ENCODE data around the gene BRPF1.

The BRPF1 gene

GRCh38 chr3:9776896-9777693, 45.6 kb downstream of the BRPF1 start:
- peaks cover 48% of the 10 kb centered on the region for H3K4me1 Mint-ChIP-seq
- H3K4me3 Mint-ChIP-seq = no peak overlapping the region
- no peaks in the 10 kb centered on the region for H3K9me3 Mint-ChIP-seq
- H3K36me3 Mint-ChIP-seq (ENCODE audit: low read depth) = peaks cover 18% of the 10 kb centered on the region
- H3K27ac Mint-ChIP-seq = peak overlapping the region in 1 of 3 experiments; percentile 85
- TF ChIP-seq, protein P1, sequence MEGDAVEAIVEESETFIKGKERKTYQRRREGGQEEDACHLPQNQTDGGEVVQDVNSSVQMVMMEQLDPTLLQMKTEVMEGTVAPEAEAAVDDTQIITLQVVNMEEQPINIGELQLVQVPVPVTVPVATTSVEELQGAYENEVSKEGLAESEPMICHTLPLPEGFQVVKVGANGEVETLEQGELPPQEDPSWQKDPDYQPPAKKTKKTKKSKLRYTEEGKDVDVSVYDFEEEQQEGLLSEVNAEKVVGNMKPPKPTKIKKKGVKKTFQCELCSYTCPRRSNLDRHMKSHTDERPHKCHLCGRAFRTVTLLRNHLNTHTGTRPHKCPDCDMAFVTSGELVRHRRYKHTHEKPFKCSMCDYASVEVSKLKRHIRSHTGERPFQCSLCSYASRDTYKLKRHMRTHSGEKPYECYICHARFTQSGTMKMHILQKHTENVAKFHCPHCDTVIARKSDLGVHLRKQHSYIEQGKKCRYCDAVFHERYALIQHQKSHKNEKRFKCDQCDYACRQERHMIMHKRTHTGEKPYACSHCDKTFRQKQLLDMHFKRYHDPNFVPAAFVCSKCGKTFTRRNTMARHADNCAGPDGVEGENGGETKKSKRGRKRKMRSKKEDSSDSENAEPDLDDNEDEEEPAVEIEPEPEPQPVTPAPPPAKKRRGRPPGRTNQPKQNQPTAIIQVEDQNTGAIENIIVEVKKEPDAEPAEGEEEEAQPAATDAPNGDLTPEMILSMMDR (IDR thresholded peaks at IDR 0.05; ENCODE audit: unreplicated experiment in 3 of 3) = no peak
- no peaks in the 10 kb centered on the region for H3K27me3 Mint-ChIP-seq (ENCODE audit: low read depth)

DNA sequence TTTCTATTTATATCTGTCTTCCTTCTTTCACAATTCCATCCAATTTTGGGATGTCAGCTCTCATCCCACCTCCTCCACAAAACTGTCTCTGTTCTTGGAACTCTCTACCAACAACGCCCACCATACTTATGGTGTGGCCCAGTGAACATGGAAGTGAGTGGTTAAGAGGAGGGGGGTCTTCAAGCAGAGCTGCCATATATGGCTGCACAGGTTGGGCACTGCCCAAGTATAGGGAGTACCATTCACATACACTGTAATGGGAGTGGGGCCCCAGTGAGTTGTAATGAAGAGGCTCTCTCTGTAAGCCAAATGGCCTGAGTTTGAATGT, 46.1 kb downstream of the BRPF1 start:
- TF ChIP-seq, protein P1 (IDR thresholded peaks at IDR 0.05; ENCODE audit: unreplicated experiment in 3 of 3) = no peak
- Mint-ChIP-seq H3K27me3 (ENCODE audit: low read depth) (no peaks in the 10 kb centered on the region), H3K27ac (peak overlapping the region in 2 of 3 experiments; percentile 12 to 85), H3K9me3 (no peaks in the 10 kb centered on the region), H3K36me3 (ENCODE audit: low read depth) (peaks cover 22% of the 10 kb centered on the region), H3K4me3 (no peak overlapping the region), H3K4me1 (peaks cover 43% of the 10 kb centered on the region)

- peak overlapping the region; percentile 28 to 93 (median 85) for H3K27ac Mint-ChIP-seq
Observed at GRCh38 chr3:9778143-9779074, 46.9 kb downstream of the BRPF1 start.

DNA sequence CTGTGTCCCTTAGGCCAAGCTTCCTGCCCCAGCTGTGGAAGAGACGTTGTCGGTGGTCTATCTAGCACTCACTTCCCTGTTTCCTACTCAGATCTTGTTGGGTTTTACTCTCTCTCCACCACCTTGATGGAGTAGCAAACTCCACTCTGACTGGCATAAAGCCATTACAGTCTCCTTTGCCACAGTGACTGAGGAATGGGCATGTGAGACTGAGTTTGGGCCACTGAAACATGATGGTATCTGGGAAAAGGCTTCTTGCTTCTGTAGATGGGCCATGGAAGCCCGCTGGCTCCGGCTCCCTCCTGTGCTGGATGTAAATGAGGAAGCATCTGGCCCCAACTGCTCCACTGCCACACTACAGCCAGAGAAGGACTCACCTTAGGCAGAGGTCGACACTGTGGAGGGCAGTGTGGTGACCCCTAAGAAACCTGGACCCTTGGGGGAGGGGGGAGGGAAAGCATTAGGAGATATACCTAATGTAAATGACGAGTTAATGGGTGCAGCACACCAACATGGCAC, 47.6 kb downstream of the BRPF1 start:
- Mint-ChIP-seq H3K27ac (peak overlapping the region; percentile 28 to 93 (median 85)), H3K9me3 (no peaks in the 10 kb centered on the region), H3K4me3 (no peak overlapping the region), H3K27me3 (ENCODE audit: low read depth) (no peaks in the 10 kb centered on the region), H3K36me3 (ENCODE audit: low read depth) (peaks cover 30% of the 10 kb centered on the region), H3K4me1 (peaks cover 41% of the 10 kb centered on the region)
- TF ChIP-seq, protein P1 (IDR thresholded peaks at IDR 0.05; ENCODE audit: unreplicated experiment in 3 of 3) = no peak

More at GRCh38 chr3:9778143-9779074, 46.9 kb downstream of the BRPF1 start:
- Mint-ChIP-seq H3K4me1 (peaks cover 41% of the 10 kb centered on the region), H3K36me3 (ENCODE audit: low read depth) (peaks cover 27% of the 10 kb centered on the region), H3K27me3 (ENCODE audit: low read depth) (no peaks in the 10 kb centered on the region), H3K4me3 (no peak overlapping the region), H3K9me3 (no peaks in the 10 kb centered on the region)
- TF ChIP-seq, protein P1 (IDR thresholded peaks at IDR 0.05; ENCODE audit: unreplicated experiment in 3 of 3) = no peak

- H3K4me3 Mint-ChIP-seq = no peak overlapping the region
- peaks cover 34% of the 10 kb centered on the region for H3K36me3 Mint-ChIP-seq (ENCODE audit: low read depth)
- H3K27ac Mint-ChIP-seq = peak overlapping the region; percentile 61 to 85 (median 81)
- H3K27me3 Mint-ChIP-seq (ENCODE audit: low read depth) = no peaks in the 10 kb centered on the region
- TF ChIP-seq, protein P1 (IDR thresholded peaks at IDR 0.05; ENCODE audit: unreplicated experiment in 3 of 3) = no peak
- H3K9me3 Mint-ChIP-seq = no peaks in the 10 kb centered on the region
- H3K4me1 Mint-ChIP-seq = peaks cover 41% of the 10 kb centered on the region
Observed at GRCh38 chr3:9779721-9780457, 48.4 kb downstream of the BRPF1 start.

Data from nephron (organoid).